ENCODE data around the gene EIF3L.

EIF3L gene

GRCh38 chr22:37887584-37888378, 38.6 kb downstream of the EIF3L start:
- peak; percentile 51 for ATAC-seq
- TF ChIP-seq ZNF70 (CRISPR knock-in tag; IDR thresholded peaks at IDR 0.05), result no peak
- no peak for TF ChIP-seq PPARA (CRISPR knock-in tag; IDR thresholded peaks at IDR 0.05; ENCODE audit: borderline replicate concordance)
- TF ChIP-seq TOX (CRISPR knock-in tag; IDR thresholded peaks at IDR 0.05; ENCODE audit: borderline replicate concordance), result no peak
- no peak for TF ChIP-seq TCF4 (CRISPR knock-in tag; IDR thresholded peaks at IDR 0.05; ENCODE audit: borderline replicate concordance)
- TF ChIP-seq CSRNP3 (CRISPR knock-in tag; IDR thresholded peaks at IDR 0.05), result no peak

DNA sequence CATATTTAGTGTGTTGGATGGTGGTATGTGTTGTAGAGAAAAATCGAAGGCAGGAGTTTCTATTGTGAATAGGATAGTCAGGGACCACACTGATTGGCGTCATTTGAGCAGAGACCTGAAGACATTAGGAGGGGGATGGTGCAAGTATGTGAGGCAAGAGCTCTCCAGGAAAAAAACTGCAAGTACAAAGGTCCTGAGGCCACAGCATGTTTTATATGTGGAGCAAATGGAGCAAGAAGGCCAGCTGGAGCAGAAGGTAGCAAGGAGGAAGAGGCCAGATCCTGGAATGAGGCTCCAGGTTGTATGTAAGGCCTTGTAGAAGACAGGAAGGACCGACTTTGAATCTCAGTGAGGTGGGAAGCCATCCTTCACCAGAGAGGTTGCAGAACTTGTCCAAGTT, 42.7 kb downstream of the EIF3L start:
- no peak for TF ChIP-seq ZNF8 (CRISPR knock-in tag; IDR thresholded peaks at IDR 0.05)
- TF ChIP-seq ZNF565 (CRISPR knock-in tag; conservative IDR thresholded peaks at IDR 0.05; ENCODE audit: low read depth), result no peak
- no peak for TF ChIP-seq OSR1 (CRISPR knock-in tag; IDR thresholded peaks at IDR 0.05)
- no peak for TF ChIP-seq SNAI2 (CRISPR knock-in tag; IDR thresholded peaks at IDR 0.05)
- TF ChIP-seq TCF4 (CRISPR knock-in tag; IDR thresholded peaks at IDR 0.05; ENCODE audit: borderline replicate concordance), result no peak
- no peak for TF ChIP-seq GLIS3 (CRISPR knock-in tag; IDR thresholded peaks at IDR 0.05)
- no peak for TF ChIP-seq BACH2 (CRISPR knock-in tag; IDR thresholded peaks at IDR 0.05; ENCODE audit: borderline replicate concordance)
- TF ChIP-seq ZNF70 (CRISPR knock-in tag; IDR thresholded peaks at IDR 0.05), result no peak
- TF ChIP-seq CSDC2 (CRISPR knock-in tag; IDR thresholded peaks at IDR 0.05), result no peak
- no peak for TF ChIP-seq PPARA (CRISPR knock-in tag; IDR thresholded peaks at IDR 0.05; ENCODE audit: borderline replicate concordance)
- no peak for TF ChIP-seq TOX (CRISPR knock-in tag; IDR thresholded peaks at IDR 0.05; ENCODE audit: borderline replicate concordance)
- no peak for TF ChIP-seq ISL1 (CRISPR knock-in tag; IDR thresholded peaks at IDR 0.05)
- TF ChIP-seq ZFP3 (CRISPR knock-in tag; IDR thresholded peaks at IDR 0.05), result no peak
- no peak for TF ChIP-seq RARB (CRISPR knock-in tag; IDR thresholded peaks at IDR 0.05)
- TF ChIP-seq, protein P1, sequence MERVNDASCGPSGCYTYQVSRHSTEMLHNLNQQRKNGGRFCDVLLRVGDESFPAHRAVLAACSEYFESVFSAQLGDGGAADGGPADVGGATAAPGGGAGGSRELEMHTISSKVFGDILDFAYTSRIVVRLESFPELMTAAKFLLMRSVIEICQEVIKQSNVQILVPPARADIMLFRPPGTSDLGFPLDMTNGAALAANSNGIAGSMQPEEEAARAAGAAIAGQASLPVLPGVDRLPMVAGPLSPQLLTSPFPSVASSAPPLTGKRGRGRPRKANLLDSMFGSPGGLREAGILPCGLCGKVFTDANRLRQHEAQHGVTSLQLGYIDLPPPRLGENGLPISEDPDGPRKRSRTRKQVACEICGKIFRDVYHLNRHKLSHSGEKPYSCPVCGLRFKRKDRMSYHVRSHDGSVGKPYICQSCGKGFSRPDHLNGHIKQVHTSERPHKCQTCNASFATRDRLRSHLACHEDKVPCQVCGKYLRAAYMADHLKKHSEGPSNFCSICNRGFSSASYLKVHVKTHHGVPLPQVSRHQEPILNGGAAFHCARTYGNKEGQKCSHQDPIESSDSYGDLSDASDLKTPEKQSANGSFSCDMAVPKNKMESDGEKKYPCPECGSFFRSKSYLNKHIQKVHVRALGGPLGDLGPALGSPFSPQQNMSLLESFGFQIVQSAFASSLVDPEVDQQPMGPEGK (CRISPR knock-in tag; IDR thresholded peaks at IDR 0.05; ENCODE audit: borderline replicate concordance), result no peak
- no peak for TF ChIP-seq ARNTL (CRISPR knock-in tag; IDR thresholded peaks at IDR 0.05; ENCODE audit: borderline replicate concordance, low read depth)
- no peak for TF ChIP-seq ESRRG (CRISPR knock-in tag; IDR thresholded peaks at IDR 0.05)
- TF ChIP-seq CSRNP3 (CRISPR knock-in tag; IDR thresholded peaks at IDR 0.05), result no peak
- TF ChIP-seq ZFP30 (CRISPR knock-in tag; IDR thresholded peaks at IDR 0.05), result no peak
- TF ChIP-seq, protein P2, sequence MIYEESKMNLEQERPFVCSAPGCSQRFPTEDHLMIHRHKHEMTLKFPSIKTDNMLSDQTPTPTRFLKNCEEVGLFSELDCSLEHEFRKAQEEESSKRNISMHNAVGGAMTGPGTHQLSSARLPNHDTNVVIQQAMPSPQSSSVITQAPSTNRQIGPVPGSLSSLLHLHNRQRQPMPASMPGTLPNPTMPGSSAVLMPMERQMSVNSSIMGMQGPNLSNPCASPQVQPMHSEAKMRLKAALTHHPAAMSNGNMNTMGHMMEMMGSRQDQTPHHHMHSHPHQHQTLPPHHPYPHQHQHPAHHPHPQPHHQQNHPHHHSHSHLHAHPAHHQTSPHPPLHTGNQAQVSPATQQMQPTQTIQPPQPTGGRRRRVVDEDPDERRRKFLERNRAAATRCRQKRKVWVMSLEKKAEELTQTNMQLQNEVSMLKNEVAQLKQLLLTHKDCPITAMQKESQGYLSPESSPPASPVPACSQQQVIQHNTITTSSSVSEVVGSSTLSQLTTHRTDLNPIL (CRISPR knock-in tag; IDR thresholded peaks at IDR 0.05; ENCODE audit: low read depth), result no peak
- ATAC-seq, result no peak

DNA sequence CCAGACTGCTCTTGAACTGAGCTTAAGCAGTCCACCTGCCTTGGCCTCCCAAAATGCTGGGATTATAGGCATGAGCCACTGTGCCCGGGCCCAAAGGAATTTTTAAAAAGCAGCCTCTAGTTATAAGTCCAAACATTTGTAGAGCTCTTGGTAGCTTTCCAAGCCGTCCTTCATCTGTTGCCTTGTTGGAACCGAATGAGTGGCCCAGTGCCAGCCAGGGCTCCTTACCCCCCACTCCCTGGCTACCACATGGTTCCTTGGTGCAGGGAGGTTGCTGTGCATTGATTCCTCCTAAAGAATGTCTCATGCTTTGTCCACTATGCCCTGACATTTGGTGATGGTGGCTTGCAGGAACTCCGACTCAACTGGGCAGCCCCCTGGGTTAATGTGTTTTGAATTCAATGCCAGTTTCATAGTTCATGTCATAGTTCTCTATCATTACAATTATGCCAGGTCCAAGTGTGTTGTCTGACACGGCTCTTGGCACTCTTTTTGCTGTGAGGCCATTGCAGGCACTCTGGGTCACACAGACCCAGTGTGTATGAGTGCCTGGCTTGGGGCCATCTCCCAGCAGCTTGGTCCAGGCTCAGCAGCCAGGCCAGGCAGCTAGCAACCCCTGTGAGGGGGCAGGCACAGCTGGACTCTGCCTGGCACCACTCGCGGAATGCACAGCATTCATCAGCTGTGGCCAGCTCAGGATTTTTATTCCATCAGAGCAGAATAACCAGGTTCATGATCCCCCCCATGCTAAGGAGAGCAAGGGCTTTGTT, 43.5 kb downstream of the EIF3L start:
- no peak for TF ChIP-seq BACH2 (CRISPR knock-in tag; IDR thresholded peaks at IDR 0.05; ENCODE audit: borderline replicate concordance)
- peak; percentile 10; the same call in 2 of the 3 replicates for ATAC-seq

GRCh38 chr22:37893583-37893983, 44.4 kb downstream of the EIF3L start:
- no peak for ATAC-seq
- no peak for TF ChIP-seq ZNF565 (CRISPR knock-in tag; conservative IDR thresholded peaks at IDR 0.05; ENCODE audit: low read depth)
- TF ChIP-seq ZFP3 (CRISPR knock-in tag; IDR thresholded peaks at IDR 0.05), result no peak
- no peak for TF ChIP-seq ZNF8 (CRISPR knock-in tag; IDR thresholded peaks at IDR 0.05)
- TF ChIP-seq, protein P1 (CRISPR knock-in tag; IDR thresholded peaks at IDR 0.05; ENCODE audit: borderline replicate concordance), result no peak
- TF ChIP-seq, protein P3, sequence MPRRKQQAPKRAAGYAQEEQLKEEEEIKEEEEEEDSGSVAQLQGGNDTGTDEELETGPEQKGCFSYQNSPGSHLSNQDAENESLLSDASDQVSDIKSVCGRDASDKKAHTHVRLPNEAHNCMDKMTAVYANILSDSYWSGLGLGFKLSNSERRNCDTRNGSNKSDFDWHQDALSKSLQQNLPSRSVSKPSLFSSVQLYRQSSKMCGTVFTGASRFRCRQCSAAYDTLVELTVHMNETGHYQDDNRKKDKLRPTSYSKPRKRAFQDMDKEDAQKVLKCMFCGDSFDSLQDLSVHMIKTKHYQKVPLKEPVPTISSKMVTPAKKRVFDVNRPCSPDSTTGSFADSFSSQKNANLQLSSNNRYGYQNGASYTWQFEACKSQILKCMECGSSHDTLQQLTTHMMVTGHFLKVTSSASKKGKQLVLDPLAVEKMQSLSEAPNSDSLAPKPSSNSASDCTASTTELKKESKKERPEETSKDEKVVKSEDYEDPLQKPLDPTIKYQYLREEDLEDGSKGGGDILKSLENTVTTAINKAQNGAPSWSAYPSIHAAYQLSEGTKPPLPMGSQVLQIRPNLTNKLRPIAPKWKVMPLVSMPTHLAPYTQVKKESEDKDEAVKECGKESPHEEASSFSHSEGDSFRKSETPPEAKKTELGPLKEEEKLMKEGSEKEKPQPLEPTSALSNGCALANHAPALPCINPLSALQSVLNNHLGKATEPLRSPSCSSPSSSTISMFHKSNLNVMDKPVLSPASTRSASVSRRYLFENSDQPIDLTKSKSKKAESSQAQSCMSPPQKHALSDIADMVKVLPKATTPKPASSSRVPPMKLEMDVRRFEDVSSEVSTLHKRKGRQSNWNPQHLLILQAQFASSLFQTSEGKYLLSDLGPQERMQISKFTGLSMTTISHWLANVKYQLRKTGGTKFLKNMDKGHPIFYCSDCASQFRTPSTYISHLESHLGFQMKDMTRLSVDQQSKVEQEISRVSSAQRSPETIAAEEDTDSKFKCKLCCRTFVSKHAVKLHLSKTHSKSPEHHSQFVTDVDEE (CRISPR knock-in tag; IDR thresholded peaks at IDR 0.05), result no peak
- TF ChIP-seq ZC3H10 (CRISPR knock-in tag; IDR thresholded peaks at IDR 0.05), result no peak
- TF ChIP-seq OSR1 (CRISPR knock-in tag; IDR thresholded peaks at IDR 0.05), result no peak
- no peak for TF ChIP-seq GLIS3 (CRISPR knock-in tag; IDR thresholded peaks at IDR 0.05)
- no peak for TF ChIP-seq PPARA (CRISPR knock-in tag; IDR thresholded peaks at IDR 0.05; ENCODE audit: borderline replicate concordance)
- no peak for TF ChIP-seq ISL1 (CRISPR knock-in tag; IDR thresholded peaks at IDR 0.05)
